Suppressor macrophage (primary cell): Measurements from ENCODE around the gene TMCC1.
A peak's percentile ranks its signal among the peaks of the same experiment; 100 is the strongest.
"Not testable (repeated sequence)": the region's sequence is repeated elsewhere in the genome, so short reads cannot be mapped to it uniquely, and the experiment has no call there.

Experiments used
- DNase-seq, 4 experiments: peaks; one replicate each; pipeline ENCODE4 v3.0.0-alpha.2; 2020 to 2022

Gene TMCC1

GRCh38 chr3:129718201-129718600 lies 175.3 kb downstream of the TMCC1 start:
- DNase-seq = peak; percentile 9 to 56 (median 39)

- no peak for DNase-seq
Measured at GRCh38 chr3:129715854-129716253, 177.7 kb downstream of the TMCC1 start.

- DNase-seq = no peak
Measured at GRCh38 chr3:129708328-129708861, 185.1 kb downstream of the TMCC1 start.

DNA sequence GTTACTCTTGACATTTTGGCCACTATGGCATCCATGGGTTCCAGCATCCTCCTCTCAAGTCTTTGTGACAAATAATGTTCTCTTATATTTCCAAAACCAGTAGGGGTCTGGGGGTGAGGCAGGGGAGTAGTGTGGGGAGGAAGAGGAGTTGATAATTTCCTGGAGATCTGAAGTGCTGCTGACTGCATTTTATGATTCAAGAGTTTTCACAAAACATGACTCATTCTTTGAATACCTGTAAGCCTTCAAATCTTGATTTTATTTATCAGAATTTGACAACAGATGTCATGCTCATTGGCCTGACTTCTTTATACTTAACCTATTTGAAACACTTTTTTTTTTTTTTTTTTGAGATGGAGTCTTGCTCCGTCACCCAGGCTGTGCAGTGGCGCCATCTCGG lies 188.2 kb downstream of the TMCC1 start:
- no peak for DNase-seq

GRCh38 chr3:129703913-129704312 lies 189.6 kb downstream of the TMCC1 start:
- no peak for DNase-seq

GRCh38 chr3:129702934-129703712 lies 190.4 kb downstream of the TMCC1 start:
- no peak for DNase-seq

DNA sequence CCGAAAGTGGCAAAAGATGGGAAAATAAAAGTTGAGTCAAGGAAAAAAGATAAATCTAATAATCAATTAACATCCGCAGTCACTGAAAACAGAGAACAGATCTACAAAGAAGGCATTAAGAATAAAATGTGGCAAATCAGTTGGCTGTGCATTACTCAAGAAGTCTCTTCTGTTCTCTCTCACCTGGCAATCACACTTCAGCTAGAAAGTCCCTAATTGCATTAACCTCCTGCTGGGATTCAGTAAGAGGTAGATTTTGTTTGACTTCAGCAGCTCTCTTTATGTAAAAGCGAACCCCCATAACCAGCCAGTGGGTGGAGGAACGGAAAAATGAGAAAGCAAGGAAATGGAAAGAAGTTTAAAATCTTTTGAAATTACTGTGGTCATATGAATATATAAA lies 192.3 kb downstream of the TMCC1 start:
- DNase-seq = no peak

DNA sequence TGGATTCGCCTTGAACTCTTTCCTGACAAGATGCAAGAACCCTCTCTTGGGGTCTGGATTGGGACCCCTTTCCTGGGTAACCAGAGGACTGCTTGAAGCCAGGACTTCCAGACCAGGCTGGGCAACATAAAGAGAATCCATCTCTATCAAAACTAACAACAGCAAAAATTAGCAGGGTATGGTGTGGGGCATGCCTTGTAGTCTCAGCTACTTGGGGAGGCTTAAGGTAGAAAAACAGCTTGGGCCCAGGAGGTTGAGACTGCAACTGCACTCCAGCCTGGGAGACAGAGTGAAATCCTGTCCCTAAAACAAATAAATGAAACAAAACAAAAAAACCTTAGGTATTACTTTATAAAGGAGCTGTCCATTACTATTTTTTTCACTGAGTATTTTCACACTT lies 193.9 kb downstream of the TMCC1 start:
- no peak for DNase-seq

DNA sequence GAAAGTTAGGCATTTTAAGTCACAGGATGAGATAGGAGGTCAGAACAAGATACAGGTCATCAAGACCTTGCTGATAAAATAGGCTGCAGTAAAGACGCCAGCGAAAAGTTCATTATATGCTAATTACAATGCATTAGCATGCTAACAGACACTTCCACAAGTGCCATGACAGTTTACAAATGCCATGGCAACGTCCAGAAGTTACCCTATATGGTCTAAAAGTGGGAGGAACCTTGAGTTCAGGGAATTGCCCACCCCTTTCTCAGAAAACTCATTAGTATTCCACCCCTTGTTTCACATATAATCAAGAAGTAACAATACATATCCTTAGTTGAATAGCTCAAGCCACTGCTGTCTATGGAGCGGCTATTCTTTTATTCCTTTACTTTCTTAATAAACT lies 194.3 kb downstream of the TMCC1 start:
- DNase-seq = no peak

- DNase-seq = no peak
Measured at GRCh38 chr3:129697229-129697969, 196.1 kb downstream of the TMCC1 start.

DNA sequence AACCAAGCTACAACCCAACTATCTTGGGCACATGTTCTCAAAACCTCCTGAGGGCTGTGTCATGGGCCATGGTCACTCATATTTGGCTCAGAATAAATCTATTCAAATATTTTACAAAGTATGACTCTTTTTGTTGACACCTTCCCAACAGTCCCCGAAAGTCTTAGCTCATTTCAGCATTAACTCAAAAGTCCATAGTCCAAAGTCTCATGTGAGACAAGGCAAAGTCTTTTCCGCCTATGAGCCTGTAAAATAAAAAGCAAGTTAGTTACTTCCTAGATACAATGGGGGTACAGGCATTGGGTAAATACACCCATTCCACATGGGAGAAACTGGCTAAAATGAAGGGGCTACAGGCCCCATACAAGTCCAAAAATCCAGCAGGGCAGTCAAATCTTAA lies 197.1 kb downstream of the TMCC1 start:
- DNase-seq = not testable (repeated sequence)

GRCh38 chr3:129695230-129695629 lies 198.3 kb downstream of the TMCC1 start:
- DNase-seq = peak; percentile 46 to 71 (median 59)

DNA sequence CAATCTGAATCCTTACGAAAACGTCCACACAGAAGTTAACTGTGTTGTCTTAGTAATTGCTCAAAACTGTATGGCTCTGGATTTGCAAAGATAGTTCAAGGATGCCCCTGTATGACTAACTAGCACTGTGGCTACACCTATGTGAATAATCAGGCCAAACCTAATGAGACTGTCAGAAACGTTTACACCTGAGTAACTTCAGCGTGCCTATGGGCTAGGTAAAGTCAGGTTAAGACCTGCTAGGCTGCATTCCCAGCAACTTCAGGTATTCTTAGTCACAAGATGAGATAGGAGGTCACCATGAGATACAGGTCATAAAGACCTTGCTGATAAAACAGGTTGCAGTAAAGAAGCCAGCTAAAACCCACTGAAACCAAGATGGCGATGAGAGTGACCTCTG lies 199.3 kb downstream of the TMCC1 start:
- no peak for DNase-seq

DNA sequence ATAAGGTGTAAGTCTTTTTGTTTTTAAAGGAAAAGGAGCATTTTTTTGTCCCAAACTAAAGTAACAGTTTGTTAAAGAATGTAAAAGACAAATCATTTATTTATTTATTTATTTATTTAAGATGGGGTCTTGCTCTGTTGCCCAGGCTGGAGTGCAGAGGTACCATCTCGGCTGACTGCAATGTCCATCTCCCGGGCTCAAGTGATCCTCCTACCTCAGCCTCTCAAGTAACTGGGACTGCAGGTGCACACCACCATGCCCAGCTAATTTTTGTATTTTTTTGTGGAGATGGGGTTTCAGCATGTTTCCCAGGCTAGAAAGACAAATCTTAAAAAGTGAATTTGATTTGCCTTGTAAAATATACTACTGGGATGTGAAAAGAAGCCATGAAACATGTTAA lies 200.8 kb downstream of the TMCC1 start:
- no peak for DNase-seq

GRCh38 chr3:129690963-129691362 lies 202.5 kb downstream of the TMCC1 start:
- DNase-seq = no peak

DNA sequence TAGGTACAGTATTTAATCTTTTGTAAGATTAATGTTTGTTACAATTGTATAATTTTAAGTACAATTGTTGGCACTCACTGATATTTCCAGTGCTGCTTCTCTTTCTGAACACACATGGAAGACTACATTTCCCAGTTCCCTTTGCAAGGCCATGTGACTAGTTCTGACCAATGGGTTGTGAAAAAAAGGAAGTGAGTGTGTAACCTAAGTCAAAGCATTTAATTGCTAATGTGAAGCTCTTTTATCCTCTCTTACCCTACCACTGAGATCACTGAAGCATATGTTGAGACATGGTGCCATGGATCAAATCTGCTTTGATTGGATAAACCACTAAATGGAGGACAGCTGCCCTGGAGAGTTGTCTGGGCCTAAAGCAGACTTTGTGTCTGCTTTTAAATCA lies 203.1 kb downstream of the TMCC1 start:
- peak; percentile 70 to 88 (median 80) for DNase-seq

- no peak for DNase-seq
Measured at GRCh38 chr3:129689036-129689435, 204.5 kb downstream of the TMCC1 start.

- no peak for DNase-seq
Measured at GRCh38 chr3:129688271-129688895, 205.1 kb downstream of the TMCC1 start.

GRCh38 chr3:129687586-129688125 lies 205.9 kb downstream of the TMCC1 start:
- no peak for DNase-seq

DNA sequence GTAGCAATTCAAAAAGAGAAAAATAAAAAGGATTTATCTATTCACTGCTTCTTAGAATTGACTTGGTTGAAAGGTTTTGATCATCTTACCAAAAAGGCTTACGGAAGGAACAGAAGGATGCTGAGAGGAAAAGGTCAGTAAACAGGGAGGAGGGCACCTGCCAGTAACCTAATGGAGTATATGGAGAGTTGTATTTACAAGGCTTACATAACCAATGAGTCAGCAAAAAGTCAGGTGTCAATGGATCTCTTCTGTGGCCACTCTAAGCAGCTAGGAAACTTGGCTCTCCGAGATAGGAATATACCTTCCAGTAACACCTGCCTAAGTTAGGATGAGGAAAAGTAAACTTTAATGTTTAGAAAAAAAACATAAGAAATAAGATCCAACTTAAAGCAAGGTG lies 206.6 kb downstream of the TMCC1 start:
- no peak for DNase-seq

- no peak for DNase-seq
Measured at GRCh38 chr3:129684270-129684669, 209.2 kb downstream of the TMCC1 start.

DNA sequence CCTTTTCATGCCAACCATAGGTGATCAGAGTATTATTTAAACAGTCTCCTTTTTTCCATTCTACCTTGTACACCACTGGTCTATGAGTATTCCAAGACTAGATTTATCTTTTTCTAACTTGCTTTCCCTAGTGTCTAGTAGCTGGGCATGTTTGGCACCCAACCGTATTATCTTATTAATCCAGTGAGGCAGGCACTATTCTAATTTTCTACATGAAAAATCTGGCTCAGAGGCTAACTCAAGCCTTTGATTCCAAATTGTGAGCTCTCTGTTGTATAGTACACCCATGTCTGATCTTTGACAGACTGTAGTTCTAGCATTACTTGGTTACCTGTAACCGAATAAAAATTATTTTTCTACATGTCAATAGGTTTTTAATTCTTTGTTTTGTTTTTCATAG lies 210.3 kb downstream of the TMCC1 start:
- no peak for DNase-seq

DNA sequence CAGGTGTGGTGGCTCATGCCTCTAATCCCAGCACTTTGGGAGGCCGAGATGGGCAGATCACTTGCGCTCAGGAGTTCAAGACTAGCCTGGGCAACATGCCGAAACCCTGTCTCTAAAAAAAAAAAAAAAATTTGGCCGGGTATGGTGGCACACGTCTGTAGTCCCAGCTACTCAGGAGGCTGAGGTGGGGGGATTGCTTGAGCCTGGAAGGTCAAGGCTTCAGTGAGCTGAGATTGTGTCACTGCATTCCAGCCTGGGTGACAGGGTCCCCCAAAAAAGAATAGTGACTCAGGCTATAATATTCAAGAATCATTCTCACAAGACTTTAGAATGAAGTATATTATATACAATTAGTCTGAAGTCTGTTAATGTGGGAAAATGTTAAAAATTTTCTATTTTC lies 216.5 kb downstream of the TMCC1 start:
- DNase-seq = no peak
